ENCODE data around the gene ZYG11A. TPM values are rescaled to one million over a fixed set of nuclear protein-coding genes. Genes with fewer than 3 reads are reported as not detected.

ZYG11A gene
- total and polyA plus RNA-seq, 2 of the 13 experiments (the other 11 are each of a cell fraction or from before 2014, with no cell fraction given), result not detected

DNA sequence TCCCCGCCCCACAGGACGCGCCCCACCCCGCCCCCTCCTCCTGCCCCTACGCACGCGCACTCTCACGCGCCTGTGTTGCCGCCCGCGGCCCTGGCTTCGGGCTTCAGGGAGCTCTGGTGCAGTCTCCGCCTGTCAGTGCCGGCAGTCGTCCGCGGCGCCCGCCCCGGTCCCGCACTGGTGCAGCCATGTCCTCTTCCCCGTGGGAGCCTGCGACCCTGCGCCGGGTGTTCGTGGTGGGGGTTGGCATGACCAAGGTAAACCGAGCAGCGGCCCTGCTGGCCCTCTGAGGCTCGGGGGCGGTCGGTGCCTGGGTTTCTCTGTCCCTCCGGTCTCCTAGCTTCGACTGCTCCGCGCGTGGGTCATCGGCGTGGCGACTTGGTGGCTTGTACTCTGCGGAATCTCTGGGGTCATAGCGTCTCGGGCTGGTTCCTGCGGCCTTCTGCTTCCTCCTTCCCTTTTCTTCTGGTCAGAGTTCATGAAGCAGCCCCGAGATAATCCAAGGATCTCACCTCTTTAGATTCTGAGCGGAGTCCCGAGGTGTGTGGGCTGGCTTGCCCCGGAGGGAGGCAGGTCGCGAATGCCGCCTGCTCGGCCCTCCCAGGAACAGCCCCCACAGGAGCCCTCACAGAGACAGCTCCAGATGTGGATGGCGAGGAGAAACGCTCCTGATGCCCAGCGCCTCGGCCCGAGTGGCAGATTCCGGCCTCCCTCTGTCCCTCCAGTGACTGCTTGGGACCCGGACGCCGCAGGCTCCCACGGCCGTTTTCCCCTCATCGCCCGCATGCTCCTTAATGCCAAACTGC is 84.9 kb downstream of the ZYG11A start, which contains the start of gene SCP2 (continued):
- TF ChIP-seq, protein P1, sequence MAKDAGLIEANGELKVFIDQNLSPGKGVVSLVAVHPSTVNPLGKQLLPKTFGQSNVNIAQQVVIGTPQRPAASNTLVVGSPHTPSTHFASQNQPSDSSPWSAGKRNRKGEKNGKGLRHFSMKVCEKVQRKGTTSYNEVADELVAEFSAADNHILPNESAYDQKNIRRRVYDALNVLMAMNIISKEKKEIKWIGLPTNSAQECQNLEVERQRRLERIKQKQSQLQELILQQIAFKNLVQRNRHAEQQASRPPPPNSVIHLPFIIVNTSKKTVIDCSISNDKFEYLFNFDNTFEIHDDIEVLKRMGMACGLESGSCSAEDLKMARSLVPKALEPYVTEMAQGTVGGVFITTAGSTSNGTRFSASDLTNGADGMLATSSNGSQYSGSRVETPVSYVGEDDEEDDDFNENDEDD (CRISPR knock-in tag; IDR thresholded peaks at IDR 0.05; ENCODE audit: borderline replicate concordance), result peak; percentile 62; the same call in 1 of the 2 replicates
- TF ChIP-seq, protein P2, sequence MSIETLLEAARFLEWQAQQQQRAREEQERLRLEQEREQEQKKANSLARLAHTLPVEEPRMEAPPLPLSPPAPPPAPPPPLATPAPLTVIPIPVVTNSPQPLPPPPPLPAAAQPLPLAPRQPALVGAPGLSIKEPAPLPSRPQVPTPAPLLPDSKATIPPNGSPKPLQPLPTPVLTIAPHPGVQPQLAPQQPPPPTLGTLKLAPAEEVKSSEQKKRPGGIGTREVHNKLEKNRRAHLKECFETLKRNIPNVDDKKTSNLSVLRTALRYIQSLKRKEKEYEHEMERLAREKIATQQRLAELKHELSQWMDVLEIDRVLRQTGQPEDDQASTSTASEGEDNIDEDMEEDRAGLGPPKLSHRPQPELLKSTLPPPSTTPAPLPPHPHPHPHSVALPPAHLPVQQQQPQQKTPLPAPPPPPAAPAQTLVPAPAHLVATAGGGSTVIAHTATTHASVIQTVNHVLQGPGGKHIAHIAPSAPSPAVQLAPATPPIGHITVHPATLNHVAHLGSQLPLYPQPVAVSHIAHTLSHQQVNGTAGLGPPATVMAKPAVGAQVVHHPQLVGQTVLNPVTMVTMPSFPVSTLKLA (IDR thresholded peaks at IDR 0.05), result no peak
- TF ChIP-seq HMG20A (CRISPR knock-in tag; IDR thresholded peaks at IDR 0.05; ENCODE audit: borderline replicate concordance) (no peak), ZNF619 (CRISPR knock-in tag; IDR thresholded peaks at IDR 0.05) (no peak), ZNF510 (CRISPR knock-in tag; IDR thresholded peaks at IDR 0.05; ENCODE audit: low read depth) (no peak), PTBP1 (IDR thresholded peaks at IDR 0.05; ENCODE audit: low read depth, low read length, poor library complexity, severe bottlenecking) (no peak), NONO (IDR thresholded peaks at IDR 0.05) (no peak), NONO (CRISPR knock-in tag; conservative IDR thresholded peaks at IDR 0.05) (peak; percentile 74), ZNF709 (CRISPR knock-in tag; IDR thresholded peaks at IDR 0.05) (no peak), ZNF75D (CRISPR knock-in tag; IDR thresholded peaks at IDR 0.05; ENCODE audit: borderline replicate concordance) (no peak), NFYC (CRISPR knock-in tag; IDR thresholded peaks at IDR 0.05) (no peak), MEF2D (CRISPR knock-in tag; IDR thresholded peaks at IDR 0.05) (no peak; the same call in 1 of the 2 replicates), ZNF44 (CRISPR knock-in tag; IDR thresholded peaks at IDR 0.05) (no peak; the same call in 1 of the 2 replicates), ZNF232 (CRISPR knock-in tag; IDR thresholded peaks at IDR 0.05; ENCODE audit: borderline replicate concordance) (peak; percentile 58; the same call in 1 of the 2 replicates), SP2 (CRISPR knock-in tag; IDR thresholded peaks at IDR 0.05) (peak; percentile 25; the same call in 1 of the 2 replicates), HNF4G (IDR thresholded peaks at IDR 0.05; ENCODE audit: borderline replicate concordance, low read depth, low read length) (no peak), HNF4G (CRISPR knock-in tag; IDR thresholded peaks at IDR 0.05; ENCODE audit: borderline replicate concordance, low read depth) (no peak), ZNF672 (CRISPR knock-in tag; IDR thresholded peaks at IDR 0.05) (no peak), ZNF333 (CRISPR knock-in tag; IDR thresholded peaks at IDR 0.05; ENCODE audit: borderline replicate concordance) (no peak), JUN (CRISPR knock-in tag; IDR thresholded peaks at IDR 0.05) (no peak)
- TF ChIP-seq, protein P3, sequence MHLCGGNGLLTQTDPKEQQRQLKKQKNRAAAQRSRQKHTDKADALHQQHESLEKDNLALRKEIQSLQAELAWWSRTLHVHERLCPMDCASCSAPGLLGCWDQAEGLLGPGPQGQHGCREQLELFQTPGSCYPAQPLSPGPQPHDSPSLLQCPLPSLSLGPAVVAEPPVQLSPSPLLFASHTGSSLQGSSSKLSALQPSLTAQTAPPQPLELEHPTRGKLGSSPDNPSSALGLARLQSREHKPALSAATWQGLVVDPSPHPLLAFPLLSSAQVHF (CRISPR knock-in tag; IDR thresholded peaks at IDR 0.05), result no peak
- TF ChIP-seq, protein P4, sequence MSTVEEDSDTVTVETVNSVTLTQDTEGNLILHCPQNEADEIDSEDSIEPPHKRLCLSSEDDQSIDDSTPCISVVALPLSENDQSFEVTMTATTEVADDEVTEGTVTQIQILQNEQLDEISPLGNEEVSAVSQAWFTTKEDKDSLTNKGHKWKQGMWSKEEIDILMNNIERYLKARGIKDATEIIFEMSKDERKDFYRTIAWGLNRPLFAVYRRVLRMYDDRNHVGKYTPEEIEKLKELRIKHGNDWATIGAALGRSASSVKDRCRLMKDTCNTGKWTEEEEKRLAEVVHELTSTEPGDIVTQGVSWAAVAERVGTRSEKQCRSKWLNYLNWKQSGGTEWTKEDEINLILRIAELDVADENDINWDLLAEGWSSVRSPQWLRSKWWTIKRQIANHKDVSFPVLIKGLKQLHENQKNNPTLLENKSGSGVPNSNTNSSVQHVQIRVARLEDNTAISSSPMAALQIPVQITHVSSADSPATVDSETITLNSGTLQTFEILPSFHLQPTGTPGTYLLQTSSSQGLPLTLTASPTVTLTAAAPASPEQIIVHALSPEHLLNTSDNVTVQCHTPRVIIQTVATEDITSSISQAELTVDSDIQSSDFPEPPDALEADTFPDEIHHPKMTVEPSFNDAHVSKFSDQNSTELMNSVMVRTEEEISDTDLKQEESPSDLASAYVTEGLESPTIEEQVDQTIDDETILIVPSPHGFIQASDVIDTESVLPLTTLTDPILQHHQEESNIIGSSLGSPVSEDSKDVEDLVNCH (CRISPR knock-in tag; IDR thresholded peaks at IDR 0.05), result no peak

Measured in HepG2 (cell line).